HG02870 (cell line): ENCODE results near the gene RTEL1.
"Not testable (repeated sequence)": the region's sequence is repeated elsewhere in the genome, so short reads cannot be mapped to it uniquely, and the experiment has no call there.

ENCODE experiments used
- ATAC-seq: cut with Tn5 transposase; IDR thresholded peaks from one replicate; pipeline ENCODE4 v1.9.1; 2021; ENCODE audit warnings: mild to moderate bottlenecking, moderate library complexity; ENCODE audit not compliant: unreplicated experiment

The RTEL1 gene

DNA sequence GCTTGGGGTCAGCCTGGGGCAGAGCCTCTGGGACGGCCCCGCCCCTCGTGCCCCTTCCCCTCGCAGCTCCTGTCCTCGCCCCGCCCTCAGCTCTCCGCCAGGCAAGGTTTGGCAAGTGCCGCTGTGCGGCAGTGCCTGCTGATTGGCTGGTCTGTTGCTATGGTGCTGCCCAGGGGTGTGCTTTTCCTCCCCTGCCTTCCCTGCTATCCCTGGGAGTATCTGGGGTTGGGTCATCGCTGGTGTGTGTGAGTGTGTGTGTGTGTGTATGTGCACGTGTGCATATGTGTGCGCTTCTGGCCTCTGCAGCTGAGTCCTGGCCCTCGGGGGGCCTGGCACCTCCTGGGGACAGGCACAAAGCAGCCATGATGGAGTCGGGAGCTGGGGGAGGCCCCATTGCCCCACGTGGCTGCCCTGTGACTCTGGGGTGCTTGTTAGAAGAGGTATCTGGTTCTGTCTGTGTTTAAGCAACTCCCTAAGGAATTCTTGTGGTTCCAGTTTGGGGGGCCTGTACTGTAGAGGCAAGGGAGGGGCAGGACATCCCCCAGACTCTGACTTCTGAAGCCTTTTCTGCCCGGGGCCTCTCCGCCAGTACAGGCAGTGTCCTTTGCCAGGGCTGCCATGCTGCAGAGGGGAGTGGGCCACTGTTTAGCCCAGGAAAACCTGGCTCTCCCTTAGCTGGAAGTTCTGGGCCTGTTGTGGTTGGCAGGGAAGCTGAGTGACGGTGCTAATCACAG lies 6.9 kb downstream of the RTEL1 start:
- ATAC-seq = no peak

GRCh38 chr20:63665708-63666107 lies 7.6 kb downstream of the RTEL1 start:
- no peak for ATAC-seq

GRCh38 chr20:63667858-63668257 lies 9.7 kb downstream of the RTEL1 start:
- ATAC-seq = no peak

DNA sequence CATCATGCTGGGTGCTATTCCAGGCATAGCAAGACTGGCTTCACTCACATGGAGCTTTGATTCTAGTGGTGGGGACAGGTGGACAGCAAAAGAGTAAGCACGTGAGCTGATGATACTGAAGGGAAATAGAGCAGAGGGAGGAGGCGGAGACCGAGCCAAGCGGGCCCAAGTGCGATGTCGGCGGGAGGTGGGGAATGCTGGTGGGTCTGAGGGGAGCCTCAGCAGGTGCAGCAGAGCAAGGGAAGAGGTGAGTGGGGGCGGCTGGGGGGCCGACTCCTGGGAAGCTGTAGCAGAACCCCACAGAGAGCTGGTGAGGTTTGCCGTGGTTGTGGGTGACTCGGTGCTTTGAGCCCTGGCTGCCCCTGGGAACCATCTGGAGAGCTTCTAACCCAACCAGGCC lies 10.2 kb downstream of the RTEL1 start:
- ATAC-seq = no peak

- ATAC-seq = not testable (repeated sequence)
Measured at GRCh38 chr20:63671695-63672094, 13.6 kb downstream of the RTEL1 start.

DNA sequence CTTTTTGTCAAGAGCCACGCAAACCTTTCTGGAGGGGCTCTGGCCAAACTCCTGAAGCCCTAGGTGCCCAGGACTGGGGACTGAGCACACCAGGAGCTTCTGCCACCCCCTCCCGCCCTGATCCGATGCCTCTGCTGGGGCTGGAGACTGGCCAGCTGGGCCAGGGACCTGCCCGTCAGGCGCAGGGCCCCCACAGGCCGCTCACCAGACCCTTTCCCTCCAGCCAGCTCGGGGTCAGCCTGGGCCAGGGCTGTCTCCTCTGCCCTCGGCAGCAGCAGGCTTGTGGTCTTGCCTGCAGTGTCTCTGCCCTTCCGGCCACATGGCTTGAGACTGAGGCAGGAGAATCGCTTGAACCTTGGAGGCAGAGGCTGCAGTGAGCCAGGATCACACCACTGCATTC lies 14.6 kb downstream of the RTEL1 start:
- no peak for ATAC-seq

DNA sequence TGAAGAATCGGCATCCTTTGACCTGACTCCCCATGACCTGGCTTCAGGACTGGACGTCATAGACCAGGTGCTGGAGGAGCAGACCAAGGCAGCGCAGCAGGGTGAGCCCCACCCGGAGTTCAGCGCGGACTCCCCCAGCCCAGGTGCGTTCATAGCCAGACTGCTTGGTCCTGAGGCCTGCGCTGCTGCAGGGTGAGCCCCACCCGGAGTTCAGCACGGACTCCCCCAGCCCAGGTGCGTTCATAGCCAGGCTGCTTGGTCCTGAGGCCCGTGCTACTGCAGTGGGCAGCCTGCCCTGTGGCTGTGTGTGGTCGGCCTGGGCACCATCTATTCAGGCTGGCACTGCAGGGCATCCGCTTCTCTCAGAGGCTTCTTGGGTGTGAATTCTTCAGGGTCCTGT lies 15.8 kb downstream of the RTEL1 start:
- no peak for ATAC-seq

- no peak for ATAC-seq
Measured at GRCh38 chr20:63675681-63676368, 17.7 kb downstream of the RTEL1 start.

DNA sequence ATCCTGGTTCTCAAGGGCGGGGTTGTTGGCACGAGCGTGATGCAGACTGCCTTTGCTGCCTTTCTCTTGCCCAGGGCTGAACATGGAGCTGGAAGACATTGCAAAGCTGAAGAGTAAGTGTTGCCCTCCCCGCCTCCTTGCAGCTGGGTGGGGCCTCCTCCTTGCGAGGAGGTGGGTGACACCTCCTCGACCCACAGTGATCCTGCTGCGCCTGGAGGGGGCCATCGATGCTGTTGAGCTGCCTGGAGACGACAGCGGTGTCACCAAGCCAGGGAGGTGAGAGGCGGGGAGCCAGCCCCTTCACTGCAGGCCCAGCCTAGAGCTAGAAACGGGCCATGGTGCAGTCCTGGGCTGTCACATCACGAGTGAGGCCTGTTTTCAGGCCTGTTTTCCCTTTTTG lies 20.0 kb downstream of the RTEL1 start:
- no peak for ATAC-seq

- ATAC-seq = no peak
Measured at GRCh38 chr20:63678667-63679465, 20.8 kb downstream of the RTEL1 start.

DNA sequence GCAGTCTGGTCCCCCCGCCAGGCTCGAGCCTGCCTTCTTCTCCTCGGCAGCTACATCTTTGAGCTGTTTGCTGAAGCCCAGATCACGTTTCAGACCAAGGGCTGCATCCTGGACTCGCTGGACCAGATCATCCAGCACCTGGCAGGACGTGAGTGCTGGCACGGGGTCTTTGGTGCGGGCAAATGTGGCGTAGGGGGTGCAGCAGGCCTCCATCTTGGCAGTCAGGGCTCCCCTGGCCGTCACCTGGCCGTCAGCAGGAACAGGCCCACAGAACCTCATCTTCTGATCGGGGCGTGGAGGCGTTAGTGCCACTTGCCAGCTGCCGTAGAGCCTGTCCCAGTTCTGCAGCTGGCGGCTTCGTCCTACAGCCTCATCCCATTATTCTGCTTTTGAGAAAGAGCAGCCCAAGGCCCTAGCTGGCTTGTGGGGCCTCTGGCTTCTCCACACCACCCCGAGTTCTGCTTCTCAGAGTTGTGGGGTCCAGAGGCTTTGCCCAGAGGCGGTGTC lies 21.7 kb downstream of the RTEL1 start:
- no peak for ATAC-seq

GRCh38 chr20:63680427-63680826 lies 22.3 kb downstream of the RTEL1 start:
- ATAC-seq = no peak

- ATAC-seq = no peak
Measured at GRCh38 chr20:63680857-63681608, 22.9 kb downstream of the RTEL1 start.

DNA sequence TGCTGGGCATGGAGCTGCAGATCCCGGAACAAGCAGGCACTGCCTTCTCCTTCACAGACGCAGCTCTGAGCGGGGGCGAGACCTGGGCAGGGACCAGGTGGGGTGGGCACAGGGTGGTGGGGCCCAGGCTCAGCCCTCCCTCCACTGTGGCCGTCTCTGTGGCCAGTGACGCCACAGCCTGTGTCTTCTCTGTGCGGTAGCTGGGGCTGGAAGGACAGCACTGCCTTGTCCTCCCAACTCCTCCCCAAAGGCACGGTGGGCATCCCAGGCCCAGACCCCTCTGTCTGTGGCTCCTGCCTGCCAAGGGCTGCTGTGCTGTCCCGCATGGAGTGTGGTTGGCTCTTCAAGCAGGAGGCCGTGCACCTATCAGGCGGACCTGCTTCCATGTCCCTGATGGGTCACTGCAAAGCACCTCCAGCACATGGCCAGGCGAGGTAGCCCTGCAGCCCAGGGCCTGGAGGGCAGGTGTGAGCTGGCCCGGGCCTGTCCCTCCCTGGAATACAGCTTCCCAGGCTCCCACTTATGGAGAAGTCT lies 23.6 kb downstream of the RTEL1 start:
- ATAC-seq = no peak

- no peak for ATAC-seq
Measured at GRCh38 chr20:63682384-63683139, 24.4 kb downstream of the RTEL1 start.

DNA sequence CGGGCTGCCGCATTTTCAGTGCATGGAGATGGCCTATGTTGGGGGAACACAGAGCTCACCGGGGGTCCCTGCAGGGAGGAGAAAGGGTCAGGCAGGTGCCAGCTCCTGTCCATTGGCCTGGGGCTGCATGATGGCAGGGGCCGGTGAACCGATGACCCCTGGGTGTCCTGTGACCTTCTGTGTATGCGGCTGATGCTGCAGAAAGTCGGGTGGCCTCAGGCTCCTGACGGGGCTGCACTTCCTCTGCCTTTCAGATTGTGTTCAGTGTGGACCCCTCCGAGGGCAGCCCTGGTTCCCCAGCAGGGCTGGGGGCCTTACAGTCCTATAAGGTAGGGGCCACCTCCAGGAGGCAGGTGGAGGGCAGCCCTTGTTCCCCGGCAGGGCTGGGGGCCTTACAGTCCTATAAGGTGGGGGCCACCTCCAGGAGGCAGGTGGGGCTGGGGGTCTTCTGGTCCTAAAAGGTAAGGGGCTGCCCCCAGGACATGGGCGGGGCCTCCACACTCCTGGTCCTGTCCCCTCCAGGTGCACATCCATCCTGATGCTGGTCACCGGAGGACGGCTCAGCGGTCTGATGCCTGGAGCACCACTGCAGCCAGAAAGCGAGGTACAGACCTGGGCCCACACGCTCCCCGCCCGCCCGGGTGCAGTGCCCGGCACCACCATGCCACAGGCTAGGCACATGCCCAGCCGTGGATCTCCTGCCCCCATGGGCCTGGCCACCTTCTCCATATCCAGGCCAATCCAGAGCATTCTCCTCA lies 27.3 kb downstream of the RTEL1 start:
- no peak for ATAC-seq

DNA sequence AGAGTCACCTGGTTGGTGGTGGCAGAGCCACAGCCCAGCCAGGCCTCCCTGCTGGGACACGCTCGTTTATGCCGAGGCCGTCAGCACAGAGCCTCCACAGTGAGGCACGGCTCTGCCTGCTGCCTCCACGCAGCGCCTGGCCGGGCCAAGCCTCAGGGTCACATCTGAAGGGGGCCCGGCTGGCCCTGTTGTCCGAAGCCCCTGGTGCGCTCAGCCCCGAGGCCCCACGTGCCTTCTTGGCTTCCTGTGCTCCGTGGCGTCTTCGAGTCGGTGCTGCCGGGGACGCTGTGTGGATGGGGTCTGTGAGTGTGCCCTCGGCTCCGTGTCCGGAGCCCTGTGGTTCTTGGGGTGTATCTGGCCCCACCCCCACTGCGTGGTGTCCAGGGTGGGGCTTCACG lies 28.0 kb downstream of the RTEL1 start:
- no peak for ATAC-seq

GRCh38 chr20:63686492-63687321 lies 28.6 kb downstream of the RTEL1 start:
- no peak for ATAC-seq
